ENCODE data around the gene MAU2. TPM values are rescaled to one million over a fixed set of nuclear protein-coding genes. Genes with fewer than 3 reads are reported as not detected.

The MAU2 gene
- total and polyA plus RNA-seq, 4 donors: 7.5 to 31.0 (median 17.9) TPM

DNA sequence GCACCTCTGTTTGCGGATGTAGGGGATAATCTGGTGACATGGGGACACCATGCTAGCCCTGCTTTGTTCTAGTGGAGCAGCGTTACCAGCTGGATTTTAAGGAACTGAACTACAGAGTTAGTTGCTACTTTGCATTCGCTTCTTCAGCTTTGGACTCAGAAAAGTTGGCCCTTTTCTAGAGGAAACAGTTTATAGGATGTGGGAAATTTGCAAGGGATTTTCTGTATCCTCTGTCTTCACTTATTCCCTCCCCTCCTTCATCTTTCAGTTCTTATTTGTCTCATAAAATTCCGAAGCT is 87.0 kb downstream of the MAU2 start (continued):
- TF ChIP-seq, protein P1, sequence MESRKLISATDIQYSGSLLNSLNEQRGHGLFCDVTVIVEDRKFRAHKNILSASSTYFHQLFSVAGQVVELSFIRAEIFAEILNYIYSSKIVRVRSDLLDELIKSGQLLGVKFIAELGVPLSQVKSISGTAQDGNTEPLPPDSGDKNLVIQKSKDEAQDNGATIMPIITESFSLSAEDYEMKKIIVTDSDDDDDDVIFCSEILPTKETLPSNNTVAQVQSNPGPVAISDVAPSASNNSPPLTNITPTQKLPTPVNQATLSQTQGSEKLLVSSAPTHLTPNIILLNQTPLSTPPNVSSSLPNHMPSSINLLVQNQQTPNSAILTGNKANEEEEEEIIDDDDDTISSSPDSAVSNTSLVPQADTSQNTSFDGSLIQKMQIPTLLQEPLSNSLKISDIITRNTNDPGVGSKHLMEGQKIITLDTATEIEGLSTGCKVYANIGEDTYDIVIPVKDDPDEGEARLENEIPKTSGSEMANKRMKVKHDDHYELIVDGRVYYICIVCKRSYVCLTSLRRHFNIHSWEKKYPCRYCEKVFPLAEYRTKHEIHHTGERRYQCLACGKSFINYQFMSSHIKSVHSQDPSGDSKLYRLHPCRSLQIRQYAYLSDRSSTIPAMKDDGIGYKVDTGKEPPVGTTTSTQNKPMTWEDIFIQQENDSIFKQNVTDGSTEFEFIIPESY (IDR thresholded peaks at IDR 0.05): no peak
- TF ChIP-seq HNF4G (IDR thresholded peaks at IDR 0.05): no peak

Other genes starting within 250 kb of the MAU2 start
- 10 to 100 TPM; 13.1 to 22.7 TPM for gene TMEM161A, start 182.4 kb upstream of the MAU2 start, total RNA-seq
- gene TMEM161A, start 182.4 kb upstream of the MAU2 start, polyA plus RNA-seq: 10 to 100 TPM; 25.3 to 27.1 TPM
- gene MEF2B, start 150.6 kb upstream of the MAU2 start, total RNA-seq: under 1 TPM in 1 of 2 donors, not detected in 1; 0.08 TPM
- under 1 TPM; 0.30 to 0.39 TPM for gene MEF2B, start 150.6 kb upstream of the MAU2 start, polyA plus RNA-seq
- gene BORCS8, start 128.7 kb upstream of the MAU2 start, total RNA-seq: 1 to 10 TPM; 7.6 to 7.8 TPM
- 10 to 100 TPM; 10.9 to 13.5 TPM for gene BORCS8, start 128.7 kb upstream of the MAU2 start, polyA plus RNA-seq
- 10 to 100 TPM in 1 of 2 donors, 1 to 10 TPM in 1; 8.9 to 27.8 TPM for gene RFXANK, start 128.6 kb upstream of the MAU2 start, total RNA-seq
- gene RFXANK, start 128.6 kb upstream of the MAU2 start, polyA plus RNA-seq: 10 to 100 TPM; 18.1 to 19.8 TPM
- 1 to 10 TPM; 3.4 to 4.4 TPM for gene NR2C2AP, start 117.4 kb upstream of the MAU2 start, total RNA-seq
- gene NR2C2AP, start 117.4 kb upstream of the MAU2 start, polyA plus RNA-seq: 1 to 10 TPM; 3.7 to 5.7 TPM
- gene NCAN, start 108.9 kb upstream of the MAU2 start, total RNA-seq: not detected
- gene NCAN, start 108.9 kb upstream of the MAU2 start, polyA plus RNA-seq: under 1 TPM in 1 of 2 donors, not detected in 1; 0.06 TPM
- gene TM6SF2, start 47.5 kb upstream of the MAU2 start, total RNA-seq: 1 to 10 TPM; 1.7 to 7.1 TPM
- 10 to 100 TPM; 12.4 to 33.0 TPM for gene TM6SF2, start 47.5 kb upstream of the MAU2 start, polyA plus RNA-seq
- 10 to 100 TPM; 11.2 to 17.2 TPM for gene SUGP1, start 320 bp upstream of the MAU2 start, total RNA-seq
- 10 to 100 TPM; 12.4 to 18.9 TPM for gene SUGP1, start 320 bp upstream of the MAU2 start, polyA plus RNA-seq
- gene GATAD2A, start 84.8 kb downstream of the MAU2 start, total RNA-seq: 10 to 100 TPM; 20.2 to 23.7 TPM
- 10 to 100 TPM in 1 of 2 donors, 1 to 10 TPM in 1; 7.1 to 16.1 TPM for gene GATAD2A, start 84.8 kb downstream of the MAU2 start, polyA plus RNA-seq
- 1 to 10 TPM; 1.2 to 2.3 TPM for gene TSSK6, start 194.7 kb downstream of the MAU2 start, total RNA-seq
- gene TSSK6, start 194.7 kb downstream of the MAU2 start, polyA plus RNA-seq: under 1 TPM; 0.21 to 0.95 TPM
- gene NDUFA13, start 195.4 kb downstream of the MAU2 start, total RNA-seq: 10 to 100 TPM; 45.3 to 80.6 TPM
- gene NDUFA13, start 195.4 kb downstream of the MAU2 start, polyA plus RNA-seq: 100 to 1,000 TPM; 180 to 239 TPM
- gene YJEFN3, start 208.1 kb downstream of the MAU2 start, total RNA-seq: under 1 TPM; 0.19 to 0.75 TPM
- under 1 TPM; 0.51 to 0.88 TPM for gene YJEFN3, start 208.1 kb downstream of the MAU2 start, polyA plus RNA-seq
- gene CILP2, start 217.4 kb downstream of the MAU2 start, total RNA-seq: under 1 TPM; 0.08 to 0.42 TPM
- under 1 TPM in 1 of 2 donors, not detected in 1; 0.09 TPM for gene CILP2, start 217.4 kb downstream of the MAU2 start, polyA plus RNA-seq